CMK (cell line): Measurements from ENCODE around the gene FBXW8.

Experiments
- DNase-seq: peaks from one replicate; pipeline ENCODE4 v3.0.0-alpha.2; 2010; ENCODE audit warnings: low read depth

FBXW8 gene

GRCh38 chr12:116955382-116956021, 44.8 kb downstream of the FBXW8 start:
- DNase-seq, result no peak

GRCh38 chr12:116958402-116959197, 47.9 kb downstream of the FBXW8 start:
- DNase-seq, result no peak

GRCh38 chr12:116959198-116959460, 48.4 kb downstream of the FBXW8 start:
- no peak for DNase-seq

- no peak for DNase-seq
These were observed 49.2 kb downstream of the FBXW8 start for GRCh38 chr12:116959845-116960514.

- DNase-seq, result no peak
These were observed 51.4 kb downstream of the FBXW8 start for GRCh38 chr12:116962197-116962596.

- DNase-seq, result no peak
These were observed 52.1 kb downstream of the FBXW8 start for GRCh38 chr12:116962783-116963356.

GRCh38 chr12:116964054-116965050, 53.6 kb downstream of the FBXW8 start:
- DNase-seq, result no peak

GRCh38 chr12:116968986-116969385, 58.2 kb downstream of the FBXW8 start:
- DNase-seq, result no peak

GRCh38 chr12:116969615-116970585, 59.1 kb downstream of the FBXW8 start:
- no peak for DNase-seq

GRCh38 chr12:116971222-116971621, 60.5 kb downstream of the FBXW8 start:
- DNase-seq, result no peak

GRCh38 chr12:116975779-116976393, 65.1 kb downstream of the FBXW8 start:
- DNase-seq, result no peak

GRCh38 chr12:116977465-116978380, 67.0 kb downstream of the FBXW8 start:
- DNase-seq, result no peak

- no peak for DNase-seq
These were observed 68.2 kb downstream of the FBXW8 start for GRCh38 chr12:116978791-116979508.

- DNase-seq, result no peak
These were observed 69.3 kb downstream of the FBXW8 start for GRCh38 chr12:116980083-116980482.

GRCh38 chr12:116982791-116983411, 72.2 kb downstream of the FBXW8 start:
- no peak for DNase-seq

- DNase-seq, result no peak
These were observed 73.3 kb downstream of the FBXW8 start for GRCh38 chr12:116984098-116984497.

GRCh38 chr12:116990329-116990728, 79.6 kb downstream of the FBXW8 start:
- no peak for DNase-seq
